Ishikawa (cell line): ENCODE measurements around the gene PROZ.
A peak's percentile ranks its signal among the peaks of the same experiment; 100 is the strongest.

Source experiments
- CEBPB ChIP-seq: IDR thresholded peaks from 2 replicates; pipeline ENCODE4 v1.6.1; 2012
- CREB1 ChIP-seq: IDR thresholded peaks from 2 replicates; pipeline ENCODE4 v1.6.1; 2012; ENCODE audit warnings: low read depth
- EGR1 ChIP-seq: IDR thresholded peaks from 2 replicates; pipeline ENCODE4 v1.6.1; 2012
- EP300 ChIP-seq: IDR thresholded peaks from 2 replicates; pipeline ENCODE4 v1.6.1; 2012; ENCODE audit warnings: borderline replicate concordance
- FOXM1 ChIP-seq: IDR thresholded peaks from 2 replicates; pipeline ENCODE4 v1.6.1; 2012; ENCODE audit warnings: low read depth, borderline replicate concordance
- NFIC ChIP-seq: IDR thresholded peaks from 2 replicates; pipeline ENCODE4 v1.6.1; 2012
- RAD21 ChIP-seq: IDR thresholded peaks from 2 replicates; pipeline ENCODE4 v1.6.1; 2012; ENCODE audit warnings: low read depth
- REST ChIP-seq: IDR thresholded peaks from 2 replicates; pipeline ENCODE4 v1.6.1; 2012; ENCODE audit warnings: low read depth, mild to moderate bottlenecking
- TAF1 ChIP-seq: IDR thresholded peaks from 2 replicates; pipeline ENCODE4 v1.6.1; 2012; ENCODE audit warnings: low read depth, mild to moderate bottlenecking
- TCF12 ChIP-seq: IDR thresholded peaks from 2 replicates; pipeline ENCODE4 v1.6.1; 2012; ENCODE audit warnings: low read depth
- TEAD4 ChIP-seq: IDR thresholded peaks from 2 replicates; pipeline ENCODE4 v1.6.1; 2012
- YY1 ChIP-seq: IDR thresholded peaks from 2 replicates; pipeline ENCODE4 v1.6.1; 2012; ENCODE audit warnings: low read depth
- ZBTB7A ChIP-seq: IDR thresholded peaks from 2 replicates; pipeline ENCODE4 v1.6.1; 2012; ENCODE audit warnings: low read depth
- TF ChIP-seq, protein P1 (sequence below): IDR thresholded peaks from 2 replicates; pipeline ENCODE4 v1.6.1; 2012
- TF ChIP-seq, protein P2 (sequence below): IDR thresholded peaks from 2 replicates; pipeline ENCODE4 v1.6.1; 2012

Gene PROZ, protein sequence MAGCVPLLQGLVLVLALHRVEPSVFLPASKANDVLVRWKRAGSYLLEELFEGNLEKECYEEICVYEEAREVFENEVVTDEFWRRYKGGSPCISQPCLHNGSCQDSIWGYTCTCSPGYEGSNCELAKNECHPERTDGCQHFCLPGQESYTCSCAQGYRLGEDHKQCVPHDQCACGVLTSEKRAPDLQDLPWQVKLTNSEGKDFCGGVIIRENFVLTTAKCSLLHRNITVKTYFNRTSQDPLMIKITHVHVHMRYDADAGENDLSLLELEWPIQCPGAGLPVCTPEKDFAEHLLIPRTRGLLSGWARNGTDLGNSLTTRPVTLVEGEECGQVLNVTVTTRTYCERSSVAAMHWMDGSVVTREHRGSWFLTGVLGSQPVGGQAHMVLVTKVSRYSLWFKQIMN

GRCh38 chr13:113157929-113158747 is at the start of gene PROZ:
TSS of gene PROZ (plus strand) at chr13:113158648. CDS start at chr13:113158661, 13 bp downstream.
- TF ChIP-seq NFIC (peak; percentile 63), CEBPB (no peak)

- no peak for TF ChIP-seq TCF12
- TF ChIP-seq TAF1 = no peak
These were observed 49.0 kb upstream of the PROZ start for GRCh38 chr13:113109151-113110047.

- TF ChIP-seq, protein P1, sequence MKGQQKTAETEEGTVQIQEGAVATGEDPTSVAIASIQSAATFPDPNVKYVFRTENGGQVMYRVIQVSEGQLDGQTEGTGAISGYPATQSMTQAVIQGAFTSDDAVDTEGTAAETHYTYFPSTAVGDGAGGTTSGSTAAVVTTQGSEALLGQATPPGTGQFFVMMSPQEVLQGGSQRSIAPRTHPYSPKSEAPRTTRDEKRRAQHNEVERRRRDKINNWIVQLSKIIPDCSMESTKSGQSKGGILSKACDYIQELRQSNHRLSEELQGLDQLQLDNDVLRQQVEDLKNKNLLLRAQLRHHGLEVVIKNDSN = no peak
- TF ChIP-seq FOXM1 = no peak
- no peak for TF ChIP-seq YY1
- no peak for TF ChIP-seq EGR1
- no peak for TF ChIP-seq EP300
- TF ChIP-seq TAF1 = no peak
- TF ChIP-seq RAD21 = no peak
- TF ChIP-seq CEBPB = no peak
- TF ChIP-seq TEAD4 = no peak
- TF ChIP-seq, protein P2, sequence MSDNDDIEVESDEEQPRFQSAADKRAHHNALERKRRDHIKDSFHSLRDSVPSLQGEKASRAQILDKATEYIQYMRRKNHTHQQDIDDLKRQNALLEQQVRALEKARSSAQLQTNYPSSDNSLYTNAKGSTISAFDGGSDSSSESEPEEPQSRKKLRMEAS = no peak
- TF ChIP-seq NFIC = no peak
- TF ChIP-seq REST = no peak
These were observed 48.2 kb upstream of the PROZ start for GRCh38 chr13:113110048-113110851.

- TF ChIP-seq RAD21 (no peak), TAF1 (no peak), CEBPB (no peak), FOXM1 (no peak), ZBTB7A (no peak), EGR1 (no peak), EP300 (no peak), YY1 (no peak), CREB1 (no peak), REST (no peak), TEAD4 (no peak), NFIC (no peak), TCF12 (no peak)
- TF ChIP-seq, protein P2 = no peak
- TF ChIP-seq, protein P1 = no peak
These were observed 47.6 kb upstream of the PROZ start for GRCh38 chr13:113110852-113111315.
